Activated CD4-positive, alpha-beta memory T cell treated with anti-CD3 and anti-CD28 coated beads for 36 hours (primary cell): Measurements from ENCODE around the gene SCAND1. TPM values are rescaled to one million over a fixed set of nuclear protein-coding genes. Genes with fewer than 3 reads are reported as not detected.
"Not testable (repeated sequence)": the region's sequence is repeated elsewhere in the genome, so short reads cannot be mapped to it uniquely, and the experiment has no call there.

Experiments used
- CTCF ChIA-PET: fragments of 350-600 bp; sonication (Branson Sonifier 250); formaldehyde crosslinking; loops from one replicate; lab custom pipeline; 2021; ENCODE audit warnings: antibody characterized with exemption, inconsistent platforms; lab: Charles Lee
- POLR2A ChIA-PET: fragments of 350-600 bp; sonication (Branson Sonifier 250); formaldehyde crosslinking; loops from one replicate; lab custom pipeline; 2021; ENCODE audit warnings: antibody characterized with exemption; lab: Charles Lee
- DNase-seq: peaks from one replicate; pipeline ENCODE4 v3.0.0-alpha.2; 2020
- H3K27ac Mint-ChIP-seq: one replicate; pipeline ENCODE4 v1.8.0; 2021; ENCODE audit warnings: mixed read lengths
- H3K27me3 Mint-ChIP-seq: one replicate; pipeline ENCODE4 v1.8.0; 2021; ENCODE audit warnings: mixed read lengths
- H3K36me3 Mint-ChIP-seq: one replicate; pipeline ENCODE4 v1.8.0; 2021; ENCODE audit warnings: mixed read lengths
- H3K4me1 Mint-ChIP-seq: one replicate; pipeline ENCODE4 v1.8.0; 2021; ENCODE audit warnings: low read depth, mixed read lengths
- H3K4me3 Mint-ChIP-seq: one replicate; pipeline ENCODE4 v1.8.0; 2021; ENCODE audit warnings: mild to moderate bottlenecking, mixed read lengths
- H3K9me3 Mint-ChIP-seq: one replicate; pipeline ENCODE4 v1.8.0; 2021; ENCODE audit warnings: mixed read lengths
- intact Hi-C: fragments of 100-400 bp; cut with micrococcal nuclease; formaldehyde crosslinking; loops from one replicate; pipeline ENCODE4 v1.15.1; 2023
- total RNA-seq, 2 experiments: library from RNA; stranded (reverse); gene quantifications; one replicate each; pipeline ENCODE4 v1.2.3, GENCODE V29; 2021

SCAND1 gene
- total RNA-seq, 2 experiments from 2014 or later: 45.4 to 51.3 TPM

DNA sequence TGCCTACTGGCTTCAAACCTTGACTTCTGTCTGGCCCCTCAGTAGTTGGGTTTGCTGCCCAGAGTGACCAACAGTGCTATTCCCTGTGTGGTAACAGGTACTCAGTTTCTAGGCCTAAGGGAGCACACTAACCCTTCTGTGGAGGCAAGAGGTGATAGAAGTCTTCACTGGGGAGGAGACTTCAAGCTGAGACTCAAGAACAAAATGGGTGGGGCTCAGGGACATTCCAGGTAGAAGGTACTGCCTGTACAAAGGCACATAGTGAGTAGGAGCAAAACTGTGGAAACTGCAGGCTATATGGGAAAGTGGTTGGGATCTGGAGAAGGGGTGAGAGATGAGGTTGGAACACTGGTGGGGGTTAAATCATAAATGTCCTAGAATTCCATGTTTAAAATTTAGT is 2.3 kb upstream of the SCAND1 start:
- H3K36me3 Mint-ChIP-seq: peaks cover 2% of the 10 kb centered on the region
- peaks cover 9% of the 10 kb centered on the region for H3K9me3 Mint-ChIP-seq
- H3K4me3 Mint-ChIP-seq: no peak overlapping the region
- H3K27me3 Mint-ChIP-seq: no peaks in the 10 kb centered on the region
- H3K4me1 Mint-ChIP-seq: peaks cover 14% of the 10 kb centered on the region
- DNase-seq: no peak
- CTCF ChIA-PET: no interaction called here
- intact Hi-C loops: no loop called here
- POLR2A ChIA-PET: no interaction called here
- no peak overlapping the region for H3K27ac Mint-ChIP-seq

GRCh38 chr20:35954907-35955251 is 577 bp upstream of the SCAND1 start:
- peaks cover 14% of the 10 kb centered on the region for H3K4me1 Mint-ChIP-seq
- ChIA-PET POLR2A (interaction anchor here (0.6 to 3.1 kb wide), 13 partner anchors 10 to 862 kb away, joined by 3 to 55 read pairs (median 5); partner anchors contain the start of genes CPNE1, PHF20, RBM12 and RBM39), CTCF (interaction anchor here (0.8 to 3.1 kb wide), 36 partner anchors 8 to 965 kb away, joined by 3 to 23 read pairs (median 6); partner anchors contain the start of genes AAR2, CNBD2, CPNE1 and DSN1)
- H3K27me3 Mint-ChIP-seq: no peaks in the 10 kb centered on the region
- H3K27ac Mint-ChIP-seq: peak overlapping the region; percentile 99
- peaks cover 4% of the 10 kb centered on the region for H3K36me3 Mint-ChIP-seq
- H3K9me3 Mint-ChIP-seq: peaks cover 9% of the 10 kb centered on the region
- intact Hi-C loops: loop anchor here (1.0 to 5.0 kb wide), 4 partner anchors 213 to 353 kb away; partner anchors contain the start of genes CPNE1, RBM12 and RBM39
- H3K4me3 Mint-ChIP-seq: peak overlapping the region; percentile 100
- peak; percentile 46 for DNase-seq

DNA sequence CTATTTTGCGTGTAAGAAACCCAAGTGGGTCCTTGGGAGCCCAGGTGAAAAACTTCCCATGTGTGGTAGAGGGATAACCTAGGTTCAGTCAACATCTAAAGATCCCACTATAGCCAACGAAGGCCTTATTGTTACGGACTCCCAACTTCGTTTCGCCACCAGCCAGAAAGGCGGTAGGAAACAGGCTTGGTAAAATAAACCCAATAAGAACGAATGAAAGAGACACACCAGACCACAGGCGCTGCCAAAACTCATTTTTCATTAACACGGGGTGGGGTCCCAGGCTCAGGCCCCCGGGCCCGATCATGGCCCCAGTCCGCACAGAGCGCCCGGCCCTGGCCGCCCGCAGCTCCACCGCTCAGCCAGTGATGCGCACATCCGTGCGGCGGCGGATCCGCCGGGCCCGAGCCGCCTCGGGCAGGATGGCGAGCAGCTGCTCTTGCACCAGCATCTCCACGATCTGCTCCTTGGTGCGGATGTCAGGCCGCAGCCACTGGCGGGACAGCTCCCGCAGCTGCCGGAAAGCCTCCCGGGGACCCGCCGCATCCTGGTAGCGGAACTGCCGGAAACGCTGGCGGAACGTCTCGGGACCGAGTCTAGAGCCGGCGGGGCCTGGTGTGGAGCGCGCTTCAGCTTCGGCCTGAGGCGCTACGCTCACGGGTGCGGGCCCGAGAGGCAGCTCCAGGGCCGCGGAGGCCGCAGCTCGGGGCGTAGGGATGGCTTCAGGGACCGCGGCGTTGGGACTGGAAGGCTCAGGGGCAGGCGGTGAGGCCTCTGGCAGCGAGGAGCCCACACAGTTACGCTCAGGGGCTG is 709 bp downstream of the SCAND1 start:
- no peaks in the 10 kb centered on the region for H3K9me3 Mint-ChIP-seq
- DNase-seq: peak; percentile 81
- ChIA-PET CTCF (interaction anchor here (0.6 to 3.1 kb wide), 41 partner anchors 8 to 995 kb away, joined by 3 to 23 read pairs (median 6); partner anchors contain the start of genes AAR2, CEP250, CPNE1 and DSN1), POLR2A (interaction anchor here (0.5 to 3.1 kb wide), 34 partner anchors 11 to 860 kb away, joined by 3 to 55 read pairs (median 4); partner anchors contain the start of genes AAR2, CPNE1, DSN1 and ERGIC3)
- peaks cover 14% of the 10 kb centered on the region for H3K4me1 Mint-ChIP-seq
- peaks cover 4% of the 10 kb centered on the region for H3K36me3 Mint-ChIP-seq
- H3K27ac Mint-ChIP-seq: peak overlapping the region; percentile 99
- intact Hi-C loops: loop anchor here (1.0 to 5.0 kb wide), 4 partner anchors 211 to 351 kb away; partner anchors contain the start of genes CPNE1, RBM12 and RBM39
- H3K4me3 Mint-ChIP-seq: peak overlapping the region; percentile 100
- H3K27me3 Mint-ChIP-seq: no peaks in the 10 kb centered on the region

- intact Hi-C loops: loop anchor here (5.0 kb wide), 1 partner anchor 350 kb away; no protein-coding TSS in a partner anchor
- ChIA-PET POLR2A (interaction anchor here (0.8 to 3.1 kb wide), 9 partner anchors 10 to 462 kb away, joined by 3 to 55 read pairs (median 8); partner anchors contain the start of genes CPNE1, PHF20, RBM12 and RBM39), CTCF (interaction anchor here (1.9 to 3.1 kb wide), 4 partner anchors 21 to 486 kb away, joined by 4 to 17 read pairs (median 8); no protein-coding TSS in a partner anchor)
- Mint-ChIP-seq H3K27me3 (no peaks in the 10 kb centered on the region), H3K9me3 (no peaks in the 10 kb centered on the region), H3K27ac (peak overlapping the region; percentile 99), H3K36me3 (peaks cover 8% of the 10 kb centered on the region), H3K4me1 (peaks cover 14% of the 10 kb centered on the region), H3K4me3 (peak overlapping the region; percentile 100)
- no peak for DNase-seq
These were observed 1.6 kb downstream of the SCAND1 start for GRCh38 chr20:35952480-35953386.

DNA sequence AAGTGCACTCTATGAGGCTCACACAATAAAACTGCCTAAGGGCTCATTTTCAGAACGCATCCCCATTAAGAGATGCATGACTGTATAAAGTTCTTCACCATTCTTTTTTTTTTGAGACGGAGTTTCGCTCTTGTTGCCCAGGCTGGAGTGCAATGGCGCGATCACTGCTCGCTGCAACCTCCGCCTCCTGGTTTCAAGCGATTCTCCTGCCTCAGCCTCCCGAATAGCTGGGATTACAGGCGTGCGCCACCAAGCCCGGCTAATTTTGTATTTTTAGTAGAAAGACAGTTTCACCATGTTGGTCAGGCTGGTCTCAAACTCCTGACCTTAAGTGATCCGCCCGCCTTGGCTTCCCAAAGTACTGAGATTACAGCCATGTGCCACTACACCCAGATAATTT is 2.2 kb downstream of the SCAND1 start:
- intact Hi-C loops: loop anchor here (5.0 kb wide), 1 partner anchor 350 kb away; no protein-coding TSS in a partner anchor
- H3K9me3 Mint-ChIP-seq, DNase-seq, H3K27me3 Mint-ChIP-seq: not testable (repeated sequence)
- Mint-ChIP-seq H3K36me3 (peaks cover 12% of the 10 kb centered on the region), H3K4me3 (peak overlapping the region; percentile 100), H3K4me1 (peaks cover 14% of the 10 kb centered on the region), H3K27ac (peak overlapping the region; percentile 99)
- CTCF ChIA-PET: interaction anchor here (0.5 kb wide), 1 partner anchor 38 kb away, joined by 3 read pairs; no protein-coding TSS in a partner anchor
- POLR2A ChIA-PET: interaction anchor here (2.4 to 3.1 kb wide), 3 partner anchors 181 to 461 kb away, joined by 11 to 55 read pairs (median 13); partner anchors contain the start of genes PHF20 and RBM39

GRCh38 chr20:35950093-35950492 is 4.2 kb downstream of the SCAND1 start:
- no peak overlapping the region for H3K27ac Mint-ChIP-seq
- H3K27me3 Mint-ChIP-seq: no peaks in the 10 kb centered on the region
- H3K9me3 Mint-ChIP-seq: no peaks in the 10 kb centered on the region
- no peak overlapping the region for H3K4me3 Mint-ChIP-seq
- intact Hi-C loops: loop anchor here (5.0 kb wide), 1 partner anchor 348 kb away; no protein-coding TSS in a partner anchor
- ChIA-PET POLR2A (no interaction called here), CTCF (no interaction called here)
- peaks cover 12% of the 10 kb centered on the region for H3K36me3 Mint-ChIP-seq
- DNase-seq: no peak
- H3K4me1 Mint-ChIP-seq: peaks cover 10% of the 10 kb centered on the region

DNA sequence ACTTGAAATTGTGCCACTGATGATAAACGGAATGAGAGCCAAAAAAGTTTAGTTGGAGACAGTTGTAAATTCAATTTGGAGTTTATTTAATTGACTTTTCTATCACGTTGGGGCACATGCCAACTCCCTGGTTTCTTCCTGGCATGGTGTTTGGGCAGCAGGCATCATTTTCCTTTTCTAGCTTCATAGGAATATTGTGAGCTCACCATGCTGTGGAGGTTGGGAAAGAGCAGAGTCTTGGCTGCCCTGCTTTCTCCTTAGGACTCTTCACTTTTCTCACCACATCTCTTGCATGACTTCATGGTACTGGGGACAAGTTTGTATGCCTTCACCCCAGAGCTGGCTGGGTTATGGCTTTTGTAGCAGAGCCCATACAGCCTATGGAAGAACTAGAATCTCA is 6.4 kb downstream of the SCAND1 start:
- ChIA-PET CTCF (interaction anchor here (0.5 to 1.4 kb wide), 9 partner anchors 13 to 1956 kb away, joined by 3 to 4 read pairs (median 3); partner anchors contain the start of genes NFS1 and ROMO1), POLR2A (no interaction called here)
- Mint-ChIP-seq H3K27me3 (no peaks in the 10 kb centered on the region), H3K9me3 (no peaks in the 10 kb centered on the region), H3K27ac (no peak overlapping the region), H3K36me3 (peaks cover 10% of the 10 kb centered on the region), H3K4me3 (no peak overlapping the region), H3K4me1 (peaks cover 10% of the 10 kb centered on the region)
- intact Hi-C loops: no loop called here
- DNase-seq: no peak

DNA sequence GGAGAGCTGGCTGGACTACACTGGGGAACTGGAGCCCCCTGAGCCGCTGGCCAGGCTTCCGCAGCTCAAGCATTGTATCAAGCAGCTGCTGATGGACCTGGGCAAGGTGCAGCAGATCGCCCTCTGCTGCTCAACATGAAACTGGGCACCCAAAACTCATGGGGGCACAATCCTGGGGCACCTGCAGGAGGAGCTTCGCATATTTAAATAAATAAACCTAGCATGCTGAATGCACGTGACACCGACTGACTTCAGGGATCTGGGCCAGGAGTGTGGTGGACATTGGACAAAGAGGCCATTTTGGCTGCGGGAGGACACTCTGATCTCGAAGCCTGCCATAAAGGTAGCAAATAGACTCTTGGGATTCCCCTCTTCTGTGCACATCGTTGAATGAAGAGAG is 6.8 kb downstream of the SCAND1 start:
- POLR2A ChIA-PET: no interaction called here
- peaks cover 10% of the 10 kb centered on the region for H3K36me3 Mint-ChIP-seq
- H3K4me1 Mint-ChIP-seq: peaks cover 6% of the 10 kb centered on the region
- CTCF ChIA-PET: interaction anchor here (0.5 to 1.4 kb wide), 10 partner anchors 13 to 1956 kb away, joined by 3 to 5 read pairs (median 4); partner anchors contain the start of genes NFS1 and ROMO1
- H3K27me3 Mint-ChIP-seq: no peaks in the 10 kb centered on the region
- no peaks in the 10 kb centered on the region for H3K9me3 Mint-ChIP-seq
- peak; percentile 36 for DNase-seq
- no peak overlapping the region for H3K4me3 Mint-ChIP-seq
- intact Hi-C loops: no loop called here
- no peak overlapping the region for H3K27ac Mint-ChIP-seq

GRCh38 chr20:35942243-35942642 is 12.1 kb downstream of the SCAND1 start:
- Mint-ChIP-seq H3K4me3 (no peak overlapping the region), H3K9me3 (no peaks in the 10 kb centered on the region), H3K36me3 (peaks cover 11% of the 10 kb centered on the region), H3K4me1 (no peaks in the 10 kb centered on the region), H3K27ac (no peak overlapping the region), H3K27me3 (no peaks in the 10 kb centered on the region)
- CTCF ChIA-PET: interaction anchor here (0.6 to 2.3 kb wide), 2 partner anchors 12 to 50 kb away, joined by 4 to 13 read pairs; partner anchors contain the start of gene SCAND1
- no peak for DNase-seq
- POLR2A ChIA-PET: interaction anchor here (1.0 kb wide), 1 partner anchor 11 kb away, joined by 4 read pairs; no protein-coding TSS in a partner anchor
- intact Hi-C loops: no loop called here

DNA sequence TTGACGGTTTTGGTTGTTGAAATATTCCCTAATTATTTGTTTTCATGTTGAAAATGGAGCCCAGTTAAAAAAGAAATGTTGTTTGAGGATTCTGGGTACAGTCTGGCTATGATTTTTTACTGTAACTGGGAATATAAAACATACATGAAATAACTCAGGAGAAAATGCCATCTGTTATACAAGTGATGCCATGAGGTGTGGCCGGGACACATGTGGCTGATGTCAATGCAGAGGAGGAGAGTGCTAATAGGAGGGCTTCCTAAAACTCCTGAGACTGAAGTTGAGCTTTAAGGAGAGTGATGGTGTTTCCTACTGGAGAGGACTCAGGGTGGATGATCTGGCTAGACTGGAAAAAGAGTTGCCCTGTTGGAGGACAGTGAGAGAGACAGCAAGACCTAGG is 12.7 kb downstream of the SCAND1 start:
- Mint-ChIP-seq H3K9me3 (no peaks in the 10 kb centered on the region), H3K27ac (no peak overlapping the region), H3K4me3 (no peak overlapping the region), H3K27me3 (no peaks in the 10 kb centered on the region), H3K36me3 (peaks cover 10% of the 10 kb centered on the region), H3K4me1 (no peaks in the 10 kb centered on the region)
- CTCF ChIA-PET: no interaction called here
- POLR2A ChIA-PET: no interaction called here
- intact Hi-C loops: no loop called here
- no peak for DNase-seq

- CTCF ChIA-PET: no interaction called here
- intact Hi-C loops: no loop called here
- no peak for DNase-seq
- no peaks in the 10 kb centered on the region for H3K27me3 Mint-ChIP-seq
- H3K4me1 Mint-ChIP-seq: no peaks in the 10 kb centered on the region
- H3K9me3 Mint-ChIP-seq: no peaks in the 10 kb centered on the region
- H3K36me3 Mint-ChIP-seq: peaks cover 12% of the 10 kb centered on the region
- no peak overlapping the region for H3K27ac Mint-ChIP-seq
- POLR2A ChIA-PET: interaction anchor here (1.1 kb wide), 1 partner anchor 15 kb away, joined by 3 read pairs; the partner anchor contains the start of gene SCAND1
- no peak overlapping the region for H3K4me3 Mint-ChIP-seq
These were observed 15.0 kb downstream of the SCAND1 start for GRCh38 chr20:35939264-35939663.
